Body of pancreas (tissue), 4 donors: Measurements from ENCODE around the gene AGAP1. TPM values are rescaled to one million over a fixed set of nuclear protein-coding genes. Genes with fewer than 3 reads are reported as not detected.

Experiments used
- ATAC-seq: fragments of 150-250 bp; one replicate; pipeline ENCODE4 v1.9.1; 2016
- DNase-seq, 4 donors: peaks; one replicate each; pipeline ENCODE4 v3.0.0-alpha.2; 2019
- H3K27ac ChIP-seq, 4 donors: fragments of 200-600 bp; sonication (generic); 1 replicate in 3 of 4; 2 replicates in 1 of 4; pipeline versions ENCODE4 v1.5.1 to v1.6.1; 2016 to 2019; ENCODE audit warnings: mild to moderate bottlenecking in 1 of 4, mixed read lengths in 1 of 4, moderate library complexity in 1 of 4
- H3K27me3 ChIP-seq, 2 donors: fragments of 200-600 bp; sonication (generic); one replicate each; pipeline ENCODE4 v1.6.0; 2016; ENCODE audit warnings: mild to moderate bottlenecking in 1 of 2
- H3K36me3 ChIP-seq, 2 donors: fragments of 200-600 bp; sonication (generic); replicated peaks in 1 of 2; 2 replicates each; pipeline ENCODE4 v1.5.1; 2016; ENCODE audit warnings: low read depth in 2 of 2; ENCODE audit not compliant: insufficient read depth in 1 of 2
- H3K4me1 ChIP-seq: fragments of 200-600 bp; sonication (generic); one replicate; pipeline ENCODE4 v1.6.0; 2016
- H3K4me3 ChIP-seq, 2 donors: fragments of 200-600 bp; sonication (generic); 1 replicate in 1 of 2; 2 replicates in 1 of 2; pipeline ENCODE4 v1.5.1; 2016 to 2019
- H3K9me3 ChIP-seq, 3 donors: fragments of 200-600 bp; sonication (generic); 1 replicate in 2 of 3; 2 replicates in 1 of 3; pipeline ENCODE4 v1.5.1; 2016
- POLR2A ChIP-seq, 3 donors: fragments of 450-650 bp; IDR thresholded peaks; one replicate each; pipeline ENCODE4 v1.6.1; 2016; ENCODE audit warnings: antibody characterized with exemption in 3 of 3, mild to moderate bottlenecking in 2 of 3
- WGBS, 2 donors: methylation state at CpG; one replicate each; pipeline ENCODE4 v1.1.5; 2017; 5-methylcytosine and 5-hydroxymethylcytosine counted together
- intact Hi-C: fragments of 100-400 bp; cut with DNase I; formaldehyde crosslinking; loops from one replicate; pipeline ENCODE4 v1.15.1; 2023
- total RNA-seq, 2 donors: library from RNA; depleted of rRNA; stranded (reverse); fragments of >200 nt; gene quantifications; one replicate each; pipeline ENCODE4 v1.1.0, GENCODE V29; 2016
- TF ChIP-seq, protein P1 (sequence below), 7 experiments: fragments of 450-650 bp in 4 of 7; fragments of 200-600 bp in 3 of 7; sonication (generic) in 3 of 7; IDR thresholded peaks; one replicate each; pipeline ENCODE4 v1.5.1; 2016 to 2019; ENCODE audit warnings: antibody characterized with exemption in 7 of 7

AGAP1 gene
- total RNA-seq, 2 donors from 2014 or later = 21.3 to 32.6 TPM

- 94 to 97% methylated on average over 7 of the region's 7 CpGs for WGBS, 2 donors
- DNase-seq (no peak), ATAC-seq (no peak)
- Histone ChIP-seq H3K9me3 (no peaks in the 10 kb centered on the region), H3K27me3 (no peaks in the 10 kb centered on the region), H3K27ac (no peak overlapping the region), H3K4me3 (no peak overlapping the region), H3K36me3 (no peaks in the 10 kb centered on the region), H3K4me1 (peaks cover 11% of the 10 kb centered on the region)
- intact Hi-C loops = no loop called here
- TF ChIP-seq, protein P1, sequence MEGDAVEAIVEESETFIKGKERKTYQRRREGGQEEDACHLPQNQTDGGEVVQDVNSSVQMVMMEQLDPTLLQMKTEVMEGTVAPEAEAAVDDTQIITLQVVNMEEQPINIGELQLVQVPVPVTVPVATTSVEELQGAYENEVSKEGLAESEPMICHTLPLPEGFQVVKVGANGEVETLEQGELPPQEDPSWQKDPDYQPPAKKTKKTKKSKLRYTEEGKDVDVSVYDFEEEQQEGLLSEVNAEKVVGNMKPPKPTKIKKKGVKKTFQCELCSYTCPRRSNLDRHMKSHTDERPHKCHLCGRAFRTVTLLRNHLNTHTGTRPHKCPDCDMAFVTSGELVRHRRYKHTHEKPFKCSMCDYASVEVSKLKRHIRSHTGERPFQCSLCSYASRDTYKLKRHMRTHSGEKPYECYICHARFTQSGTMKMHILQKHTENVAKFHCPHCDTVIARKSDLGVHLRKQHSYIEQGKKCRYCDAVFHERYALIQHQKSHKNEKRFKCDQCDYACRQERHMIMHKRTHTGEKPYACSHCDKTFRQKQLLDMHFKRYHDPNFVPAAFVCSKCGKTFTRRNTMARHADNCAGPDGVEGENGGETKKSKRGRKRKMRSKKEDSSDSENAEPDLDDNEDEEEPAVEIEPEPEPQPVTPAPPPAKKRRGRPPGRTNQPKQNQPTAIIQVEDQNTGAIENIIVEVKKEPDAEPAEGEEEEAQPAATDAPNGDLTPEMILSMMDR (IDR thresholded peaks at IDR 0.05) = no peak
- no peak for TF ChIP-seq POLR2A (IDR thresholded peaks at IDR 0.05)
Measured at GRCh38 chr2:235618039-235618438, 124.2 kb downstream of the AGAP1 start.

DNA sequence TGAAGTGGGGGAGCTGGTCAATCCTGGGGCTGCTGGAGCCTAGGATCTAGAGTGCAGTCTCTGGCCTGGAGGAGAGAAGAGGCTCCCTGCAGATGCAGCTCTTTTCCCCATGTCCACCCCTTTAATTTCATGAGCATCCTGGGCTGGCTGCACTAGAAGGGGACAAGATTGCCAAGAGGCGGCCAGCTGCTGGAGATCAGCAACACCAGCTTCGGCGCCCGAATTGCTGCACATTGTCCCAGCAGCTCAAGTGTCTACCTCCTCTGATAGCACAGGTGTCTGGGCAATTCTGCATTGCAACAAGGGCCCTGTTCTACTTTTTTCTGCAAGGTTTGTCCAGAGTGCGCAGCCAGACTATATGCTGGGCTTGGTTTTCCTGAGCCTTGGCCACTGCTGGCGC, 125.7 kb downstream of the AGAP1 start:
- no peak for TF ChIP-seq POLR2A (IDR thresholded peaks at IDR 0.05)
- TF ChIP-seq, protein P1 (IDR thresholded peaks at IDR 0.05) = no peak
- no peak for DNase-seq
- H3K27me3 ChIP-seq = no peaks in the 10 kb centered on the region
- intact Hi-C loops = no loop called here
- peaks cover 10% of the 10 kb centered on the region for H3K4me1 ChIP-seq
- no peak overlapping the region for H3K4me3 ChIP-seq
- WGBS, 2 donors = 90 to 95% methylated on average over 2 to 6 of the region's 6 CpGs
- H3K36me3 ChIP-seq = no peaks in the 10 kb centered on the region
- no peaks in the 10 kb centered on the region for H3K9me3 ChIP-seq
- no peak for ATAC-seq
- no peak overlapping the region for H3K27ac ChIP-seq

DNA sequence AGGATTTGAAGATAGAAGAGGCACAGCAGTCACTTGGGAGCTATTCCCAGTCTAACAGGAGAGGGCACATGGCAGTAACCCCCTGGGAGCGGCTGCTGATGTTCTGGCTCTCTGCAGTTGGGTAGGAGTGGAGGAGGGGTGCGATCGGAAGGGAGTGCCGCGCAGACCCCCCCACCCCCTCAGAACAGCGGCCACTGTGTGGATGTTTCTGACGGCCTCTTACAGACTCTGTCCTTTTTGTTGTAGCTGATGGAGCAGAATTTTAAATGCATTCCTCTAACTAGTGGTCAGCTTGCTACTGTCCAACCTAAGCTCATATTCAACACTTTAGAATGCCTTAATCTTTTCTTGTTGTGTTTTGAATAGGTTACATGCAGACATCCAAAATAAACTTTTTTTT, 127.9 kb downstream of the AGAP1 start:
- no peak for ATAC-seq
- intact Hi-C loops = no loop called here
- Histone ChIP-seq H3K4me1 (no peaks in the 10 kb centered on the region), H3K36me3 (no peaks in the 10 kb centered on the region), H3K27me3 (no peaks in the 10 kb centered on the region), H3K27ac (no peak overlapping the region), H3K4me3 (no peak overlapping the region), H3K9me3 (no peaks in the 10 kb centered on the region)
- no peak for DNase-seq
- TF ChIP-seq POLR2A (IDR thresholded peaks at IDR 0.05) = no peak
- TF ChIP-seq, protein P1 (IDR thresholded peaks at IDR 0.05) = no peak
- 85 to 86% methylated on average over 7 of the region's 7 CpGs for WGBS, 2 donors

DNA sequence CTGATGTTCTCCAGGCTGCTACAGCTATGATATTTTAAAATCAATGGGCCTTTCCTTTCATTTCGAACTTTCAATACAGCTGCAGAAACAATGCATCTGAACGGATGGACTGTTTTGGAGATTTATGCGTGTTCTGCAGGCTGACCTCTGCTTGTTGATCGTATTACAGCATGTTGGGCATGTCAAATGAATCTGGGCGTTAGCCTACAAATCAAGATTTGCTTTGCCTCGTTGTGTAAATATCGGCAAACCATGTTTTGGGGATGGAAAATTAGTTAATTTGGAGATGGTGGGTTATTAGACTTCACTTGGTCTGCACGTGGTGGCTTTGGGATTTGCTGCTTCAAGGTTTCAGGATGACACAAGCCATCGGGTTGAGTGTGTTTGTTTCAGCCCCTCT, 129.3 kb downstream of the AGAP1 start:
- Histone ChIP-seq H3K27me3 (no peaks in the 10 kb centered on the region), H3K4me1 (peaks cover 8% of the 10 kb centered on the region), H3K9me3 (no peaks in the 10 kb centered on the region), H3K36me3 (no peaks in the 10 kb centered on the region), H3K27ac (no peak overlapping the region), H3K4me3 (no peak overlapping the region)
- intact Hi-C loops = no loop called here
- WGBS, 2 donors = 73 to 85% methylated on average over 9 of the region's 9 CpGs
- DNase-seq (no peak), ATAC-seq (no peak)
- TF ChIP-seq, protein P1 (IDR thresholded peaks at IDR 0.05) = no peak
- TF ChIP-seq POLR2A (IDR thresholded peaks at IDR 0.05) = no peak

GRCh38 chr2:235623752-235624151, 129.9 kb downstream of the AGAP1 start:
- 85 to 86% methylated on average over 2 of the region's 2 CpGs for WGBS, 2 donors
- Histone ChIP-seq H3K4me3 (no peak overlapping the region), H3K36me3 (no peaks in the 10 kb centered on the region), H3K4me1 (peaks cover 8% of the 10 kb centered on the region), H3K27ac (no peak overlapping the region), H3K9me3 (no peaks in the 10 kb centered on the region), H3K27me3 (no peaks in the 10 kb centered on the region)
- no peak for ATAC-seq
- no peak for TF ChIP-seq POLR2A (IDR thresholded peaks at IDR 0.05)
- TF ChIP-seq, protein P1 (IDR thresholded peaks at IDR 0.05) = no peak
- DNase-seq = no peak
- intact Hi-C loops = no loop called here
